ENCODE data around the gene ASGR2.
"Not testable (repeated sequence)": the region's sequence is repeated elsewhere in the genome, so short reads cannot be mapped to it uniquely, and the experiment has no call there.

ASGR2 gene

GRCh38 chr17:7097940-7098339, 16.7 kb downstream of the ASGR2 start:
- no peak for DNase-seq

- DNase-seq: no peak
Measured at GRCh38 chr17:7095625-7096024, 19.0 kb downstream of the ASGR2 start.

GRCh38 chr17:7094652-7095019, 20.0 kb downstream of the ASGR2 start:
- no peak for DNase-seq

GRCh38 chr17:7091311-7092005, 23.2 kb downstream of the ASGR2 start:
- DNase-seq: not testable (repeated sequence)

GRCh38 chr17:7089570-7089969, 25.1 kb downstream of the ASGR2 start:
- not testable (repeated sequence) for DNase-seq

- not testable (repeated sequence) for DNase-seq
Measured at GRCh38 chr17:7088442-7088841, 26.2 kb downstream of the ASGR2 start.

GRCh38 chr17:7084088-7084487, 30.5 kb downstream of the ASGR2 start:
- no peak for DNase-seq

- DNase-seq: no peak
Measured at GRCh38 chr17:7083592-7083991, 31.0 kb downstream of the ASGR2 start.

GRCh38 chr17:7081341-7082062, 33.1 kb downstream of the ASGR2 start:
- no peak for DNase-seq

GRCh38 chr17:7080456-7081041, 34.1 kb downstream of the ASGR2 start:
- DNase-seq: no peak

- no peak for DNase-seq
Measured at GRCh38 chr17:7079581-7080455, 34.8 kb downstream of the ASGR2 start, which contains the start of gene CLEC10A. Gene CLEC10A, minus strand, starts transcription at chr17:7080251. Its CDS starts 1,439 bp downstream, at chr17:7078812.

- DNase-seq: no peak
Measured at GRCh38 chr17:7078711-7079110, 35.9 kb downstream of the ASGR2 start.

- DNase-seq: no peak
Measured at GRCh38 chr17:7077911-7078546, 36.6 kb downstream of the ASGR2 start.

- DNase-seq: no peak
Measured at GRCh38 chr17:7074931-7075330, 39.7 kb downstream of the ASGR2 start.

GRCh38 chr17:7072406-7072805, 42.2 kb downstream of the ASGR2 start:
- no peak for DNase-seq

GRCh38 chr17:7070712-7071111, 43.9 kb downstream of the ASGR2 start:
- DNase-seq: no peak

GRCh38 chr17:7068268-7068667, 46.4 kb downstream of the ASGR2 start:
- no peak for DNase-seq

- DNase-seq: no peak
Measured at GRCh38 chr17:7067198-7067597, 47.4 kb downstream of the ASGR2 start.

GRCh38 chr17:7064261-7064660, 50.4 kb downstream of the ASGR2 start:
- no peak for DNase-seq

- DNase-seq: no peak
Measured at GRCh38 chr17:7063518-7064094, 51.0 kb downstream of the ASGR2 start.

- DNase-seq: no peak
Measured at GRCh38 chr17:7060165-7060891, 54.3 kb downstream of the ASGR2 start.
